HG02884 (cell line): ENCODE data around the gene LRRC31.

Experiments used
- ATAC-seq: cut with Tn5 transposase; IDR thresholded peaks from one replicate; pipeline ENCODE4 v1.9.1; 2021; ENCODE audit warnings: mild to moderate bottlenecking, moderate library complexity; ENCODE audit not compliant: unreplicated experiment

Gene LRRC31

DNA sequence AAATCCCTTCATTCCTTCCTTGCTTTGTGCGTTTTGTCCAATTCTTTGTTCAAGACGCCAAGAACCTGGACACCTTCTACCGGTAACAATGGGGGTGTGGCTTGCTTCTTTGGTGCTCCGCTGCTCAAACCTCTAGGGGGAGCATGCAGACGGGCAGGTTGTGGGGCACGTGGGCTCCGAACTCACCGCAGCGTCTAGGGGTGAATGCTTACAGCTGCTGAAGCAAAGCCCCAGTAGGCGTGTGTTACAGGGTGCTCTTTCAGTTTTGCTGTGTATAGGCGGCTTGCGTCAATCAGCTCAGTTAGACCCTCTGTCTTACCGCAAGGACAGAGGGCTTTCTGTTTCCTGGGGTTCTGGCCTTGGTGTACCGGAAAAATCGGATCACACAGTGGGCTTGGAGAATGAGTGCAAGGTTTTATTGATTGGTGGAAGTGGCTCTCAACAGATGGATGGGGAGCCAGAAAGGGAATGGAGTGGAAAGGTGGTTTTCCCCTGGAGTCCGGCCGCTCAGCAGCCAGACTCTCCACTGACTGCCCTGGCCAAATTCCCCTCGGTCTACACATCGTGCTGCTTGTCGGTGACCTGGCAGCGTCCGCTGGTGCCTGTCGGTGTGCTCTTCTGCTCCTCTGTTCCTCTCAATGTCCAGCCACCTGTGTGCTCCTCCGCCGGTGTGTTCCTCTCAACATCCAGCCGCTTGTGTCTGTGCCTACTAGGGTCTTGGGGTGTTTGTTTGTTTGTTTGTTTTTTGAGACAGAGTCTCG is 55.8 kb downstream of the LRRC31 start:
- peak; percentile 77 for ATAC-seq

DNA sequence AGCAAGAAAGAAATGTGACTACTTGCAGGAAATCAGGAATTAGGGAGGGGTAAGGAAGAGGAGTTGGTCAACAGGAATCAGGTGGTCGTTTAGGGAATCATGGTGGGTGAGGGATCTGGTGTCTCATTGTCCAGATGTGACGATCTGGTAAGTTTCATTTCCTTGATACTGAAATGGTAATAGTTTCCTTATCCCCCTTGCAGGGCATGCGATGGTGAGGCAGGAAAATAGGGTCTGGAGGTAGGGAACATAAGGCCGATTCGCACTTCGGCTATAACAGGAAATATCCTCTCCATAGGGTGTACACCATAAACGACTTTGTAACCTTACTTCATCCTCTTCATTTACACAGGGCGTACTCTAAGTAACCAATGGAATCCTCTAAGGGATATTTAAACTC is 56.5 kb downstream of the LRRC31 start:
- no peak for ATAC-seq

GRCh38 chr3:169812332-169813235 is 57.2 kb downstream of the LRRC31 start, which contains the start of the genes LRRC34 and LRRIQ4:
Gene LRRC34, minus strand, starts transcription at chr3:169812904. Its CDS starts 356 bp downstream, at chr3:169812548.
Gene LRRIQ4, plus strand, starts transcription at chr3:169812870. Its CDS starts 9,052 bp downstream, at chr3:169821922.
- peak; percentile 60 for ATAC-seq

GRCh38 chr3:169811631-169812331 is 58.0 kb downstream of the LRRC31 start:
- ATAC-seq = peak; percentile 13

DNA sequence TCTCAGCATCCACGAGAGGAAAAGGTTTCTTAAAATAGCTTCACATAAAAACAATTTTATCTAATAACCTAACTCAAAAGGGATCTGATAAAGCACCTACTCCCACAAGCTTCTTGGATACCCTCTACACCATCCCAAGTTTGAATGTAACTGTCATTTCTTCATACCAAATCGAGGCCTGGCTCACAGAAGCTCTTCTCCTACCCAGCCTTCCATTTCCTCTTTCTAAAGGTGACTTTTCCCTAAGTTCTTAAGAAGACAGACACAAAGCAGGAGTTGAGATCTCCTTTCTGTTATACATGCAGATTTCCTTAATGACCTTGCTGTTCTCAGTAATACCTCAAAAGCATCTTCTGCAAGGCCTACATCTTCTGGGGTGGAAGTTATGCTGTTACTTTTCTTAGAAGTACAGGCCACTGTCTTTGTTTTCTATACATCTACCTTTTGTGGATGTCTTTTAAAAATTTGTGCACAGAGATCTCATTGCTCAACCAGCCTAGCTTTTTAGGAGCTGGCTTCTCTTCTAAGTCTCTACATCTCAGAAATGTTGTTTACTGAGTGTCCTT is 60.4 kb downstream of the LRRC31 start:
- ATAC-seq = no peak

- no peak for ATAC-seq
These were observed 65.1 kb downstream of the LRRC31 start for GRCh38 chr3:169804681-169805080.

DNA sequence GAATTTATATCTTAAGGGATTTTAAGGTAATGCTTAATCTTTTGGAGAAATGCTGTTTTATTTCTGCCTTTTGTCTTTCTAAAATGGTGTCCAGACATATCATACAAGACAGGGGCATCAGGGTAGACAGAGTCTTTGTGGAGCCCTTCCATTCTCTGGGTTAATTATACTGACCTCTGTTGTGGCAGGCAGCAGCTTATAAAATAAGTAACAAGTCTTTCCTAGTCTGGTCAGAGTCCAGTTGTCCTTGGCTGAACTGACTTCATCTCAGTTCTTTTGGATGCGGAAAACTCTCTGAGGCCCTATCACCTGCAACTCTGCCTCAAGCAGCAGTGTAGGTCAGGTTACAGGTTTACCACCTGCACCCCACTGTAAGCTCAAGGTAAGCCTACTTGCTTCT is 77.4 kb downstream of the LRRC31 start:
- no peak for ATAC-seq

- ATAC-seq = no peak
These were observed 78.9 kb downstream of the LRRC31 start for GRCh38 chr3:169790687-169791429.

- no peak for ATAC-seq
These were observed 79.5 kb downstream of the LRRC31 start for GRCh38 chr3:169790219-169790618.
